Osteocyte (in vitro differentiated cells): ENCODE results near the gene TNFAIP2. TPM values are rescaled to one million over a fixed set of nuclear protein-coding genes. Genes with fewer than 3 reads are reported as not detected.
A peak's percentile ranks its signal among the peaks of the same experiment; 100 is the strongest.

Source experiments
- DNase-seq: peaks from one replicate; pipeline ENCODE4 v3.0.0; 2021; ENCODE audit warnings: mixed read lengths; ENCODE audit not compliant: unreplicated experiment; ENCODE audit errors: extremely low spot score
- H3K27ac Mint-ChIP-seq: one replicate; pipeline ENCODE4 v1.8.0; 2021; ENCODE audit warnings: mild to moderate bottlenecking, mixed read lengths; ENCODE audit not compliant: unreplicated experiment
- H3K27me3 Mint-ChIP-seq: one replicate; pipeline ENCODE4 v1.8.0; 2021; ENCODE audit warnings: mixed read lengths; ENCODE audit not compliant: unreplicated experiment
- H3K36me3 Mint-ChIP-seq: one replicate; pipeline ENCODE4 v1.8.0; 2021; ENCODE audit warnings: mixed read lengths; ENCODE audit not compliant: unreplicated experiment
- H3K4me1 Mint-ChIP-seq: one replicate; pipeline ENCODE4 v1.8.0; 2021; ENCODE audit warnings: mixed read lengths; ENCODE audit not compliant: unreplicated experiment
- H3K4me3 Mint-ChIP-seq: one replicate; pipeline ENCODE4 v1.8.0; 2021; ENCODE audit warnings: mild to moderate bottlenecking, moderate library complexity, mixed read lengths; ENCODE audit not compliant: unreplicated experiment
- H3K9me3 Mint-ChIP-seq: one replicate; pipeline ENCODE4 v1.8.0; 2021; ENCODE audit warnings: mixed read lengths; ENCODE audit not compliant: unreplicated experiment
- CTCF ChIP-seq: fragments of 200-600 bp; sonication (generic); IDR thresholded peaks from 2 replicates; pipeline ENCODE4 v1.5.0; 2021; ENCODE audit warnings: antibody characterized with exemption, mild to moderate bottlenecking, moderate library complexity
- total RNA-seq: library from RNA; stranded (reverse); gene quantifications from 2 replicates; pipeline ENCODE4 v1.2.1, GENCODE V29; 2021

Gene TNFAIP2
- total RNA-seq, 1 donor from 2014 or later, result 1.3 TPM

DNA sequence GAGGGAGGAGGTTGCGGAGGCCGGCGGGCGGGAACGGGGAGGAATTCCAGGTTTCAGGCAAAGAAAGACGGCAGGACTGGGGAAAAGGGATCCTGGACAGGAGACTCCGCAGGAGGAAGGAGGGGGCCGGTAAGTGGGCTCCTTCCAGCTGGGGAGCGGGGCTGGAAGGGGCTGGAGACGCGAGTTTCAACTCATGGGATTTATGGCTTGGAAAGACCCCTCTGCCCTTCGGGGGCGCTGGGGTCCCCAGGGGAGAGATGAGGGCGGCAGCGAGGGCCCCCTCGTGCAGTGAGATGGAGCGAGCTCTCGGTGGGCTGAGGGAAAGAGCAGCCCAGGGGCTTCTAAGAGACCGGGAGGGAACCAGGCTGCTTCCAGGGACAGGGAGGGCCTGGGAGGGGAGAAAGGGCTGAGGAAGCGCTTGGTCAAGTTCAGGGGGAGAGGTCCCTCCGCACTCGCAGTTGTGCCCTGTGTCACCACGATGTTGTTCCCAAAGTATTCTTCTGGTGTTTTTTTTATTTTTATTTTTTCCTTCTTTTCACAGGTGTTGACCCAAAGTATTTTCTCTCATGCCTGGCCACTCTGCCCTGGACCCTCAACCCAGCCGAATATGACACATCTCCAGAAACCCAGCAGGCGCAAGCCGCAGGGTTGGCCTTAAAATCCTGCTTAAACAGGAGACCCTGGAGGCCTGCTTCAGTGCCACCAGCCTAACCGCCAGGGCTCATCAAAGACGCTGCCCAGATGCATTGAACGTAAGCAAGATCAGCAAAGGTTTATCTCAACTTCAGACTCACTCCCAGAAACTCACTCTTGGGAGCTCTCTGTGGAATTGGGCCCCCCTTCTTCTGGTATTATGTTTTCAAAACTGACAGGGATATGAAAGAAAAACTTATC lies 16.1 kb downstream of the TNFAIP2 start:
- DNase-seq, result no peak
- no peak overlapping the region for H3K27ac Mint-ChIP-seq
- H3K9me3 Mint-ChIP-seq, result no peaks in the 10 kb centered on the region
- no peaks in the 10 kb centered on the region for H3K36me3 Mint-ChIP-seq
- peaks cover 25% of the 10 kb centered on the region for H3K27me3 Mint-ChIP-seq
- H3K4me3 Mint-ChIP-seq, result no peak overlapping the region
- peaks cover 15% of the 10 kb centered on the region for H3K4me1 Mint-ChIP-seq
- no peak for TF ChIP-seq CTCF

DNA sequence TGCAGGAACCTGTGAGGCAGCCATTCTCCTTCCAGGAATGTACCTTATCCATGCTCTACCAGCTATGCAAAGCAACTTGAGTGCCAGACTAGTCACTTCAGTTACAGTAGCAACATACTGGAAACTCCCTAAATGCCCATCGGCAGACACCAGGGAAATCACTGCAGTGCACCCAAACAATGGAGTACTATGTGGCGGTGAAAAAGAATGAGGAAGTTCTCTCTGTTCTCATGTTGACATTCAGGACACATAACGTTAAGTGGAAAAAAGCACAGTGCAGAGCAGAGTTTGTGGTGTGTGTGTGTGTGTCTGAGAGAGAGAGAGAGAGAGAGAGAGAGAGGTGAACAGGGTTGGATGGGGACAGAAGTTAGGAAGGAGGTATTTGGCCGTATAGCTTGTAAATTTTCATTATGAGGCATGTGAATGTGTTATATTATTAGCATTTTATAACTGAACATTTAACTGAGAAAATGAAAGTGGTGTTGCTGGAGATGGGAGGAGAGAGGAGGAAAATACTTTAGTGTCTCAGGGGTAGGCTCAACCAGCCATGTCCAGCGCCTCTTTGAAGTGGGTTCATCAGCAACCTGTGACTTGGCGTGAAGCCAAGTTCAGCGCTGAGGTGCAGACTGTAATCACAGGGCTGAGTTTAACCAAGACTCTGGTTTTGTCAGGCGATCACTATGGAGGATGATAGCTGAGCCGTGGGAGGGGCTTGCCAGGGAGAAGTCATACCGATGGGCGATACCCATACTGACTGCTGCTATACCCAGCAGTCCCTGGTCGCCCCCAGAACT lies 17.3 kb downstream of the TNFAIP2 start:
- no peaks in the 10 kb centered on the region for H3K36me3 Mint-ChIP-seq

GRCh38 chr14:103141117-103141796 lies 18.0 kb downstream of the TNFAIP2 start:
- peak; percentile 61 for TF ChIP-seq CTCF
- H3K4me3 Mint-ChIP-seq, result no peak overlapping the region
- H3K4me1 Mint-ChIP-seq, result peaks cover 15% of the 10 kb centered on the region
- peaks cover 30% of the 10 kb centered on the region for H3K27me3 Mint-ChIP-seq
- no peaks in the 10 kb centered on the region for H3K9me3 Mint-ChIP-seq
- no peak for DNase-seq
- no peaks in the 10 kb centered on the region for H3K36me3 Mint-ChIP-seq
- H3K27ac Mint-ChIP-seq, result no peak overlapping the region

More for the DNA sequence above, 17.3 kb downstream of the TNFAIP2 start:
- Mint-ChIP-seq H3K9me3 (no peaks in the 10 kb centered on the region), H3K27me3 (peaks cover 26% of the 10 kb centered on the region), H3K27ac (no peak overlapping the region), H3K4me3 (no peak overlapping the region), H3K4me1 (peaks cover 15% of the 10 kb centered on the region)
- TF ChIP-seq CTCF, result no peak
- DNase-seq, result no peak

DNA sequence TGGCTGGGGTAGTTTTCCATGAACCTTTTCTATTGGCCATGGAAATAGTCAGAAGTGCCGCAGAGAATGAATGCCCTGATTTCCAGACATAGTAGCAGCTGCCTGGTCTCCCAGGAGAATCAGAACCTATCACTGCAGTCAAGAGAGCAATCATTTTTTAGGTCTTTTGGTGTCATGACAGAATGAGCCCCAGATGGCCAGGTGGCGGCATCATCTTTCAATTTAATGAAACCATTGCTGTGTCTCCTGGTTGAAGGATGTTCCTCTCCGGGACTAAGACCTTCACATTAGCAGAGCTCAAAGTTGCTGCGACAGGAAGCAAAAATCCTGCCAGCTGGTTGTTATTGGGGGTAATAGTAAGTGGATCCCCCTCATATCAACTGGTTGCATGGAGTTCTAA lies 18.8 kb downstream of the TNFAIP2 start:
- Mint-ChIP-seq H3K36me3 (no peaks in the 10 kb centered on the region), H3K27me3 (peaks cover 34% of the 10 kb centered on the region), H3K4me3 (no peak overlapping the region), H3K4me1 (peaks cover 8% of the 10 kb centered on the region), H3K27ac (no peak overlapping the region), H3K9me3 (no peaks in the 10 kb centered on the region)
- no peak for DNase-seq
- no peak for TF ChIP-seq CTCF
